Measurements from ENCODE around the gene ZNF281.

- TF ChIP-seq, protein P1, sequence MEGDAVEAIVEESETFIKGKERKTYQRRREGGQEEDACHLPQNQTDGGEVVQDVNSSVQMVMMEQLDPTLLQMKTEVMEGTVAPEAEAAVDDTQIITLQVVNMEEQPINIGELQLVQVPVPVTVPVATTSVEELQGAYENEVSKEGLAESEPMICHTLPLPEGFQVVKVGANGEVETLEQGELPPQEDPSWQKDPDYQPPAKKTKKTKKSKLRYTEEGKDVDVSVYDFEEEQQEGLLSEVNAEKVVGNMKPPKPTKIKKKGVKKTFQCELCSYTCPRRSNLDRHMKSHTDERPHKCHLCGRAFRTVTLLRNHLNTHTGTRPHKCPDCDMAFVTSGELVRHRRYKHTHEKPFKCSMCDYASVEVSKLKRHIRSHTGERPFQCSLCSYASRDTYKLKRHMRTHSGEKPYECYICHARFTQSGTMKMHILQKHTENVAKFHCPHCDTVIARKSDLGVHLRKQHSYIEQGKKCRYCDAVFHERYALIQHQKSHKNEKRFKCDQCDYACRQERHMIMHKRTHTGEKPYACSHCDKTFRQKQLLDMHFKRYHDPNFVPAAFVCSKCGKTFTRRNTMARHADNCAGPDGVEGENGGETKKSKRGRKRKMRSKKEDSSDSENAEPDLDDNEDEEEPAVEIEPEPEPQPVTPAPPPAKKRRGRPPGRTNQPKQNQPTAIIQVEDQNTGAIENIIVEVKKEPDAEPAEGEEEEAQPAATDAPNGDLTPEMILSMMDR (conservative IDR thresholded peaks at IDR 0.05): no peak
- TF ChIP-seq EZH2 (IDR thresholded peaks at IDR 0.05; ENCODE audit: low read depth): no peak
Observed at GRCh38 chr1:200388791-200389190, 21.0 kb downstream of the ZNF281 start.

Measured in PC-9 (cell line).